ENCODE results near the gene RNU7-1. TPM values are rescaled to one million over a fixed set of nuclear protein-coding genes. Genes with fewer than 3 reads are reported as not detected.

RNU7-1 gene
- total RNA-seq, 1 donor from 2014 or later: not detected

- peak; percentile 95 for DNase-seq (ENCODE audit: low spot score)
These were observed 5.9 kb upstream of the RNU7-1 start for GRCh38 chr12:6937481-6938352.

GRCh38 chr12:6938353-6939190 is 5.0 kb upstream of the RNU7-1 start:
- peak; percentile 61 for DNase-seq (ENCODE audit: low spot score)

- no peak for DNase-seq (ENCODE audit: low spot score)
These were observed 4.5 kb upstream of the RNU7-1 start for GRCh38 chr12:6939191-6939540.

DNA sequence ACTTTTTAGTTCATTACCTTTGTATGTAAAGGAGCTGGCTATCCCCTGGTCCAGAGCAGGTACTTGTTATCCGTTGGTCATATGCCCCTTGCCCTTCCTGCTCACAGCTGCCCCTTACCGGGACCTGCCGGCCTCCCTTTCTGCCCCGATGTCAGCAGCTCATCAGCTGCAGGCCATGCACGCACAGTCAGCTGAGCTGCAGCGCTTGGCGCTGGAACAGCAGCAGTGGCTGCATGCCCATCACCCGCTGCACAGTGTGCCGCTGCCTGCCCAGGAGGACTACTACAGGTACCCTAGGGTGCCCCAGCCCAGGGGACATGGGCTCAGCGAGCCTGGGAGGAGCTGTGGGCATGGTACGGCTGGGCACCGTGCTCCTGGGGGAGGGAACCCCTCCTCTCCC is 2.3 kb upstream of the RNU7-1 start:
- DNase-seq (ENCODE audit: low spot score): no peak

- DNase-seq (ENCODE audit: low spot score): no peak
These were observed 1.8 kb upstream of the RNU7-1 start for GRCh38 chr12:6941782-6942181.

- DNase-seq (ENCODE audit: low spot score): no peak
These were observed 1.3 kb upstream of the RNU7-1 start for GRCh38 chr12:6942331-6942665.

- DNase-seq (ENCODE audit: low spot score): peak; percentile 88
These were observed 261 bp upstream of the RNU7-1 start for GRCh38 chr12:6943389-6943721.

DNA sequence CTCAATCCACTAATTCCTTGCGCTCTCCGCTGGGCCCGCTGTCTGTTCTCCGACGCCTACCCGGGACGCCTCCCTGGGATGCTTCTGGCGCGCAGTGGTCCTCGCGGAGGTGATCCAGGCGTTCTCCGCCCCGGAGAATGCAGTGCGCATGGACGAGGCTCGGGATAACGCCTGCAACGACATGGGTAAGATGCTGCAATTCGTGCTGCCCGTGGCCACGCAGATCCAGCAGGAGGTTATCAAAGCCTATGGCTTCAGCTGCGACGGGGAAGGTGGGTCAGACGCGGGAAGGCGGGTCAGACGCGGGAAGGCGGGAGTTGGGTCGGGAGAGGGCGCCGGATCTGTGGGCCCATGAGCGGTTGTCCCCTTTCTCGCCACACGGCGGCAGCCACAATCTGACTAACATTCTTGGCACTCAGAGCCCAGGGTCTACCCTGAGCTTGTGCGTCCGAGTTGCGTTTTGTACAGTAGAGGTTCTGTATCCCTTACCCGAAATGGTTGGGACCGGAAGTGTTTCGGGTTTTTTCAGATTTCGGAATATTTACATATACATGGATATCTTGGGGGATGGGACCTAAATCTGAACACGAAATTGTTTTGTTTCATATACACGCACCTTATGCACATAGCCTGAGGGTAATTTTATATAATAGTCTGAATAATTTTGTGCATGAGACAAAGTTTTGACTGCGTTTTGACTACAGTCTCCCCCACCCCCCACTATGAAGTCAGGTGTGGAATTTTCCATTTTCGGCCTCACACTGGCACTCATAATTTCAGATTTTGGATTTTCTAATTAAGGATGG is 968 bp downstream of the RNU7-1 start:
- DNase-seq (ENCODE audit: low spot score): peak; percentile 96

GRCh38 chr12:6945613-6946012 is 2.0 kb downstream of the RNU7-1 start:
- DNase-seq (ENCODE audit: low spot score): no peak

DNA sequence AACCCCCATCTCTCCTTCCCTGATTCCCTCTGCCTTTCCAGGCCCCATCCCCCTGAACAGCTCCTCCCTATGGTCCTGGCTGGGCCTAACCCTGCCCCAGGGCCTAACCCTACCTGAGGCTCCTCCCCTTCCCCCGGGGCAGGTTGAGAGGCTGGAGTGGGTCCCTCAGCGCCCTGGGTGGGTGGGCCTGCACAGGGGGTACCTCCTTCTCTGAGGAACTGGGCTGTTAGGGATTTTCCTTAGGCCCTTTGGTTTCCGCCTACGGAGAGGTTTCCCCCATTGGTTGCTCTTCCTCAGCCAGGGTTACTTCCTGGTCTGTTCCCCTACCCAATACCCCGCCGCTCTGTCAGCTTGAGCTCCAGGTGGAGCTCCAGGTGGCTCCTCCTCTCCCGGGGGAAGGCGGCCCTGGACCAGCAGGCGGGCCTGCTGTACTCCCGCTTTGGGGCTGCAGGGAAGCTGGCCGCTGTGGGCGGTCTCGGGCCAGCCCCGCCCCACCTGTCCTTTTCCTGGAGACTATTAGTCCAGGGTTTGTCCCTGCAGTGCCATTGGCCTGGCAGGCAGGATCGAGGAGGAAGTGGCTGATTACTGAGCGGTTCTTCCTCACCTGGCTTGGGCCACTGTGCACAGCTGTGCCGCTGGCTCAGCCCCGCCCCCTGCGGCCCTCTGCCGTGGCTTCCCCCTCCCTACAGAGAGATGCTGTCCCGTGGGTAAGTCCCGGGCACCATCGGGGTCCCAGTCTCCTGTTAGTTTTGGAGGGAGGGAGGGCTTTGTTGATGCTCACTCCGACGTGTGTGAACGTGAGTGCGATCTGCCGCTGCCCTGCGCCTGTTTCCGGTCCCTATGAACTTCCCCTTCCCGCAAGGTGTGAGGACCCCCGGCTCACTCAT is 2.7 kb downstream of the RNU7-1 start:
- peak; percentile 93 for DNase-seq (ENCODE audit: low spot score)

GRCh38 chr12:6946920-6947374 is 3.3 kb downstream of the RNU7-1 start:
- DNase-seq (ENCODE audit: low spot score): no peak

GRCh38 chr12:6947615-6948014 is 4.0 kb downstream of the RNU7-1 start:
- DNase-seq (ENCODE audit: low spot score): no peak

DNA sequence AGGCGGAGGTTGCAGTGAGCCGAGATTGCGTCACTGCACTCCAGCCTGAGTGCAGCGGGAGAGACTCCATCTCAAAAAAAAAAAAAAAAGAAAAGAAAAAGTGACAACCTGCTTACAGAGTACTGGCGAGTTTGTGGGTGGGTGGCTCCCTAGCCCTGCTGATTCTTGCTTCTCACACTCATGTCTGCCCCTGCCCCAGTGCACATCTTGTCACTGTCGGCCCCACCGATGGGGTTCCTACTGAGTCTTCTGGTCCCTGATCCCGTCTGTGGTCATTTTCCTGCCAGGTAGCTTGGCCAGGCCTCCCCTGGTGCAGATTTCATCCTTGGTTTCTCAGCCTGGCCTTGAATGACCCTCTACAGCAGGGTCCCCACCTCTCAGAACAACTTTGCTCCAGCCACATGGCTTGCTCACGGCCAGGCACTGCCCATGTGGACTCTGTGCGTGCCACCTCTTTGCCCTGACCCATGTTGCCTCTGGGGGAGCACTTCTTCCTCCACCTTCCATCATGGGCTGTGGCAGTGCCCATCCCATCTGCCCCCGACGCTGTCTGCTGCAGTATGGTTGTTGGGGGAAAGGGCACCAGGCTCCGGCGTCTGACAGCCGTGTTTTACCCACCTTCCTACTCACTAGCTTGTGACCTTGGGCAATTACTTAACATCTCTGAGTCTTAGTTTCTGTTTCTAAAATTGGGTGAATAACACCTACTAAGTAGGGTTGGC is 5.4 kb downstream of the RNU7-1 start:
- DNase-seq (ENCODE audit: low spot score): no peak

GRCh38 chr12:6950401-6950801 is 6.8 kb downstream of the RNU7-1 start:
- no peak for DNase-seq (ENCODE audit: low spot score)

GRCh38 chr12:6950811-6951540 is 7.4 kb downstream of the RNU7-1 start, which contains the start of gene PTPN6:
TSS of gene PTPN6 (plus strand) at chr12:6951356. CDS start at chr12:6951513, 157 bp downstream.
- peak; percentile 53 for DNase-seq (ENCODE audit: low spot score)

- no peak for DNase-seq (ENCODE audit: low spot score)
These were observed 8.0 kb downstream of the RNU7-1 start for GRCh38 chr12:6951551-6952120.

DNA sequence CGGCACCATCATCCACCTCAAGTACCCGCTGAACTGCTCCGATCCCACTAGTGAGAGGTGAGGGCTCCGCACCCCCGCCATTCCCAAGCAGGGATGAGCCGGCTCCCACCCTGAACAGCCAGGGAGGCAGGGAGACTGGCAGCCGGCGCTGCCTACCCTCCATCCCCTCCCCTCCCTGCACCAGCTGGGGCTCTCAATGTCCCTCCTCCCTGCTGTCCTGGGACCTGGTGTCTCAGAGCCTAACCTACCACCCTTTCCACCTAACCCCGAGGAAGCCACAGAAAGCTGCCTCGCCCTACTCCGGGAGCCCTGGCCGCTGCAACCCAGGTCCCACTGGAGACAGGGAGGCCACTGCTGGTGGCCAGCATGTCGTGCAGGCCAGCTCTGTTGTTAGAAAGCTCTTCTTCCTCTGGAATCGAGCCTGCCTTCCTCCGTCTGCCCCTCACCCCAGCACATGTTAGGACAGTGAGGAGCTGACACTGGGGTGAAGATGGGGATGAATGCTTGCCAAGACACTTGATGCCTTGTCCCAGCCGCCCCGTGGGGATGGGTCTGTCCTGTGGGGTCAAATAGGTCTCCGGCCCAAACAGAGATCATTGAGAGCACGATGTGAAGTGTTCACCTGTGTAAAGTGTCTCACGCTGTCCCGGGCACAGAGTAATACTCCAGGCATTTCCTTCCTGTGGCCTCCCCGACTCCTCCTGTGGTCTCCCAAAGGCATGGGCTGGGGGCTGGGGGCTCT is 8.7 kb downstream of the RNU7-1 start:
- DNase-seq (ENCODE audit: low spot score): no peak

- DNase-seq (ENCODE audit: low spot score): no peak
These were observed 9.3 kb downstream of the RNU7-1 start for GRCh38 chr12:6952863-6953441.
